NCI-H1105 treated with DMSO at 0.1 percent for 48 hours (cell line): Measurements from ENCODE around the gene PSEN2.
"Not testable (repeated sequence)": the region's sequence is repeated elsewhere in the genome, so short reads cannot be mapped to it uniquely, and the experiment has no call there.

Experiments
- DNase-seq: peaks from one replicate; lab custom pipeline; 2025; lab: John Stamatoyannopoulos, UW

PSEN2 gene

DNA sequence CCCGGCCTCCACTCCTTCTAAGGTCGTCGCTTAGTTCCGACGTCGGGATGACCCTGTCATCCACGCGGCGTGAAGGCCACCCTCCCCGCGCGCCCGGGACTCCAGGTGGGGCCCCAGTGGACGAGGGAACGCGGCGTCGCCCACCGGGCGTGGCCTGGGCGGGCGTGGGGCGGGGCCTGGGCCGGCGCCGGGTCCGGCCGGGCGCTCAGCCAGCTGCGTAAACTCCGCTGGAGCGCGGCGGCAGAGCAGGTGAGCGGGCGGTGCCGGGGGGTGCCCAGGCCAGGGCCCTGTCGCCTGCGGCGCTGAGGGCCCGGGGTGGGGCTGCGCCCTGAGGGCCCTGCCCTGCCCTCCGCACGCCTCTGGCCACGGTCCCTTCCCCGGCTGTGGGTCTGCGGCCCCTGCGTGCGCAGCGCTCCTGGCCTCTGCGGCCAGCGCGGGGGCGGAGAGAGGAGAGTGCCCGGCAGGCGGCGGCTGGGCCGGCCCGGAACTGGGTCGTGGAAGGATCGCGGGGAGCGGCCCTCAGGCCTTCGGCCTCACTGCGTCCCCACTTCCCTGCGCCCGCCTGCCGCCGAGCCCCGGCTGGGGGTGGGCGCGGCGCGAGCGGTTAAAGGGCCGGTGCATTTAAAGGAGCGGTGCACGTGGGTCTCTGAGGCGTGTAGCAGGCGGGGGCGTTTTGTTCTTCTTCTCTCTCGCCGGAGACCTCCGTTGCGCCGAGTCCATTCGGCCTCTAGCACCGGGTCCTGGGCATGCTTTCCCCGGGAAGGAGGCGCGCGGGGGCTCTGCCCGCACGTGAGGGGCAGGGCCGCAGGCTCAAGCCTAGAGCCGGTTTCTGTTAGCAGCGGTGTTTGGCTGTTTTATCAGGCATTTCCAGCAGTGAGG lies at the start of gene PSEN2:
PSEN2 (plus strand) TSS at position 216 of the 879 bp plus-strand sequence. CDS start 11,292 bp downstream, outside the sequence.
- peak; percentile 40 for DNase-seq

DNA sequence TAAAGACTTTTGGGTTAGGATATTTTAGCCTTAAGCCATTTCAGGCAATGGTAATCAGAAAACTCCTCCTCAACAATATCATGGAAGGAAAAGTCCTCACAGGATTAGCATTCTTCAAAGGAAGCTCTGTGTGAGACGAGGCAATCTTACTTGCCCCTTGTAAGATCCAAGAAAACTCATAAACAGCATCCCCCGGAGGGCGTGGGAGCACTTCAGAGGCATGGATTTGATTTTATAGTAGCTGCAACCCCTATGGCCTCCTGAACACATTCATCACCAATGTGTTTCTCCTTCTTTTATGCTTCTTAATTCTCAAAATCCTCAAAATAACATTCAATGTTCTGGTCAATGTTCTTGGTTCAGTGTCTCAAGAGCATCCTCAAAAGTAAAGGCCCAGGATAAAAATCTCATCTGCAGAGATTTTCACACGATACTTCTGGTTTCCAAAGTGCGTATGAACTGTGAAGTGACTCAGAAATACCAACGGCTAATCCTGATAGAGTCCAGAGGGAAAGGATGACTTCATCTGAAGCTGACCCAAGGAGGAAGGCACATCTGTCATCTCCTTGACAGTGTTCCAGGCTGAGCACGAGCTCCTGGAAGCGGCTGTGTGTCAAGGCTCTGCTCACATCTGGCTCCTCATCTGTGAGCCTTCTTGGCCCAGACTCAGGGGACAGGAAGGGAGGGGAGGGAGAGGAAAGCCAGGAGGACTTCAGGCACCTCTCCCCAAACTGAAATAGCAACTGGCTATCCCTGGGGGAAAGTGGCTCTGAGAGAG lies 49.3 kb upstream of the PSEN2 start:
- DNase-seq: no peak

DNA sequence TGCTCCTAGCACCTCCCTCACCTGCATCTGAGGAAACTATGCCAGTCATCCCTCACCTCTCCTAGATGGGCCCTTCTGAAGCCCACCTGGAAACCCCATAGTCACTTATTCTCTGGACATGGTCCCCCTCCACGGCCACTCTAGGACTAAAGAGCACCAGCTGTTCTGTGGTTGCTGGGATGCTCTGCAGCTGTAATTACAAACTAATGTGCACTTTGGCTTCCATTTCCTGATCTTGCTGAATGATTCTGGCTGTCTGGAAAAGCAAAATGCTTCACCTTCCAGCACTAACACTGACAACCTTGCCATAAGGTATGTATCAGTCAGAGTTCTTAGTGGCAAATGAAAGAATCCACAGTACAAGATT lies 48.7 kb upstream of the PSEN2 start:
- DNase-seq: no peak

DNA sequence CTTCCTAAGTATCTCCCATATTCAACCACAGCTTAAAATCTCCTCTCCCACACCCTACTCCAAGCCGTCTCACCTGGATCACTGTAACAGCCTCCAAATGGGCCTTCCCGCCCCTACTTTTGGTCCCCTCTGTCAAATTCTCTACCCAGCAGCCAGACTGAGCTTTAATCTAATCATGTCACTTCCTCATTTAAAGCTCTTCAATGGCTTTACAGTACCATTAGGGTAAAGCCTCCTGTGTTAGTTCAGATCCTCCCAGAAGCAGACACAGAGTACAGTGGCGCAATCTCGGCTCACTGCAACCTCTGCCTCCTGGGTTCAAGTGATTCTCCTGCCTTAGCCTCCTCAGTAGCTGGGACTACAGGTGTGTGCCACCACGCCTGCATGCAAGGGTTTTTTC lies 46.8 kb upstream of the PSEN2 start:
- DNase-seq: no peak

DNA sequence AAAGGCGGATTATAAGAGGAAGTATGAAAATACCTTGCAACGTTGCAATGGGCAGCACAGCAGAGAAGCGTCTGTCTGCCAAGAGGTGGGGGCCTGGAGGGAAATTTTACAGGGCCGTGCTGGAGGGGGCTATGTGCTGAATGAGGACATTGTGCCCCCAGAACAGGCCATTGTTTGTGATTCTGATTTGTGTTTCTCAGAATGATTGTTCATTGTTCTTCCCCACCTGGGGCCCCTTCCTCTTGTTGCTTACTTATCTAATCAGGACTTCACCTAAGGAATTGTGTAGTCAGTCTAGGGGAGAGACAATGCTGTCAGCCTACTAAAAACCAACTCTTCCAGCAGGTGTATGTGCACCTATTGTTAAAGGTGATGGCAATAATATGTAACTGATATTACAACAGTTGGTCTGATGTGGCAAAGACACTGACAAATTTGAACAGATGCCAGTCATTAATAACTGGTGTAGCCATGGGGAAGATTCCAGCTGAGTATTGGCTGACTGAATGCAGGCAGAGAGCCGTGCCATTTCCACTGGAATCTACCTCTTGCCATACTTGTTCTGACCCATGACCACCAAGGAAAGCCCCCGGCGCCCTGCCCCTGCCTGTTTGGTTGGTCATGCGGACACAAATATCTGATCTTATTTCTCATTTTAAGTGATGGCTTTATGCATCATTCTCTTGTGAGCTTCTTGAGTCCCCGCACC lies 45.2 kb upstream of the PSEN2 start:
- peak; percentile 3 for DNase-seq

DNA sequence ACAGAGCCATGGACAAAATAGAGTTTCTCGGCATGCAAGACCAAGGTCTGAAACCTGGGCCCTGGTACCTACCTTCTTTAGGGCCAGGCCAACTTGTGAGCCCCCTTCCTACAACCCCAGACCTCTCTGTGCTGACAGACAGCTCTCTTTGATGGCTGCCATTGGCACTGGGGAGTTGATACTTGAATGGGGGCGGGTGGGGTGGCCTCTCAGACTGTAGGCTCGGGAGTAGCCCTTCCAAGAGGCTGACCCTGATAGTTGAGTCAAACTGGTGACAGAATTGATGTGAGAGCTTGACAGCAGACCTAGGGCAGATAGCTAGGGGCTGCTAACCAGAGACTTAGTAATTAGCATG lies 44.7 kb upstream of the PSEN2 start:
- DNase-seq: no peak

DNA sequence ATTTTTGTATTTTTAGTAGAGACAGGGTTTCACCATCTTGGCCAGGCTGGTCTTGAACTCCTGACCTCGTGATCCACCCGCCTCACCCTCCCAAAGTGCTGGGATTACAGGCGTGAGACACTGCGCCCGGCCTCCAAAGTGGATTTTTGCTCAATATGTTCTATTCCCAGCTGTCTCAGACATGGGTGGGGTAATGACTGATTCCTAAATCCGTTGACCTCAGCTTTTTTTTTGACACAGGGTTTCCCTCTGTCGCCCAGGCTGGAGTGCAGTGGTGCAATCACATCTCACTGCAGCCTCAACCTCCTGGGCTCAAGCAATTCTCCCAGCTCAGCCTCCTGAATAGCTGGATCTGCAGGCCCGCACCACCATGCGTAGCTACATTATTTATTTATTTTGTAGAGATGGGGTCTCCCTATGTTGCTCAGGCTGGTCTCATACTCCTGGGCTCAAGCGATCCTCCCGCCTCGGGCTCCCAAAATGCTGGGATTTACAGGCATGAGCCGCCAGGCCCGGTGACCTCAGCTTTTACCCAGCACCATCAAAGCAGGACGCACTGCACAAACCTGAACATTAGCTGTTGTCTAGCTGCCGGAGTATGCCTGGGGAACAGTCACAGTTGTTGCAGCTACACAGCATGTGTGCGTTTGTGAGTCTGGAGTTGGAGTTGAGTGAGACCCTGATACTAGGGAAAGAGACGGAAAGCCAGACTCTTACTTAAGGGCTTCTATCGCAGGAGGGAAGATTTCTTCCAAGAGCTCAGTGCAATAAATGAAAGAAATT lies 43.7 kb upstream of the PSEN2 start:
- DNase-seq: no peak

DNA sequence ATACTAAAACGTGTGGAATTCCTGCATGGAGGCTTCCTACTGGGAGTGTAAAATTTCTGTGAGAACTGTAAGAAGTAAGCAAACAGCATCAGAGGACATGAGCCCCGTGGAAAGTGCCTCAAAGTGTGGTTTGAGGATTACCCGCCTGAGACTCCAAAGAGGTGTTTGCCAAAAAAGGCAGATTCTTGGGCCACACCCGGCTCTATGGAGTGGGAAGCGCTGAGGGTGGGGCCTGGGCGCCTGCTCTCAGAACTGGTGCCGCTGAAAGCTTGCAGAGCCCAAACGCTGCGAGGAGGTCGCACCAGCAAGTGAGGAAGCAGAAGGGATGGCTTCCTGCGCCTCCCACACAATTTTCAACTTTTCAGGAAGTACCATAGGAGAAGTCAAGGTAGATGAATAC lies 43.0 kb upstream of the PSEN2 start:
- no peak for DNase-seq

DNA sequence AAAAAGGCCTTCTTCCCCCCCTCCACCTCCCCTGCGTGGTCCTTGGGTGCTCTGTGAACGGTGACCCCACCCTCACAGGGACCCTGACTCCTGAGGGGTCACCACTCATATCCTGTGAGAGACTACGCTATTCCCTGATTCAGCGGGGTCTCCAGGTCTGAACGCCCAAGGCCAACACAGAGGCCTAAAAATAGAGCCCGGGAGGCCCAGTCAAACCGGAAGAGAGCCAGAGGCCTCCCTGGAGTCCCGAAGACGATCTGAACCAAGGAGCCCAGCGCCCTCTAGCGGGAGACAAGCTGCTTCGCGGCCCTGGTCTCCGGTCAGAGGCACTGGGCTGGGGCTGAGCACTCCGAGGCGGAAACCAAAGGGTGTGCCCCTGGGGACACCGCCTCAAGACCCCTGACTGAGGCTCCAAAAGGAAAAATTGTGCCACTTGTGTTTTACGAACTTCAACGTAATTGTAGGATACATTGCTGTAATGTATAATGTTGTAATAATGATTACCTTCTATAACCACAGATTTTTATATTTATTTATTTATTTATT lies 42.4 kb upstream of the PSEN2 start:
- DNase-seq: peak; percentile 72

DNA sequence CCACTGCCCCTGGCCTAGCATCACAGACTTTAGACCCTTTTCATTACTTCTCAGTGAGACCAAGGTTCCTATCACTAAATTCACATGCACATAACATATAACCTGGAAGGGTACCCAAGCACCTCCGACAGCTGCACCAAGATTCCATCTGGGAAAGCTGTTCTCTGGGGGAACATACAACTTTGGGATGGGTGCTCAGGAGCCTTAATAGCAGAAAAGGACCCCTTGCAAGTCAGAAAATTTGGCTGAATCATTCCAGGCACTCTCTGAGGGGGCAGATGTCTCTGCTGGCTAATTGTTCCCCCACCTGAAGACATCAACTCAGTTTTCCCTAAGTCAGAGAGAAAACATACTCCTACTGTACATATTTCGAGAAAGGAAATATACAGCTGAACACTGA lies 41.3 kb upstream of the PSEN2 start:
- no peak for DNase-seq

DNA sequence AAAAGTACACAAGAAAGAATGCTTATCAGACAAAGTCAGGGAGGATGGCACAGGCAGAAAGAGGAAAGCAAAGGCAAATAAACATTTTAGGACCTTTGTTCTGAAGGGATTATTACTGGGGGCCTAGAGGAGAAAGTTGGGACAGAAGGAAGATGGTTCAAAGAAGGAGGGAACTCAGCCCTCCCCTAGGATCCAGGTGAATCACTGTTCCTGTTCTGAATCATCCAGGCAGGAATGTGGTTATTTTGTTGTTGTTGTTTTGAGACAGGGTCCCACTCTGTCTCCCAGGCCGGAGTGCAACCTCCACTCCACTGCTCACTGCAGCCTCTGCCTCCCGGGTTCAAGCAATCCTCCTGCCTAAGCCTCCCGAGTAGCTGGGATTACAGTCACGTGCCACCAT lies 38.5 kb upstream of the PSEN2 start:
- DNase-seq: no peak

DNA sequence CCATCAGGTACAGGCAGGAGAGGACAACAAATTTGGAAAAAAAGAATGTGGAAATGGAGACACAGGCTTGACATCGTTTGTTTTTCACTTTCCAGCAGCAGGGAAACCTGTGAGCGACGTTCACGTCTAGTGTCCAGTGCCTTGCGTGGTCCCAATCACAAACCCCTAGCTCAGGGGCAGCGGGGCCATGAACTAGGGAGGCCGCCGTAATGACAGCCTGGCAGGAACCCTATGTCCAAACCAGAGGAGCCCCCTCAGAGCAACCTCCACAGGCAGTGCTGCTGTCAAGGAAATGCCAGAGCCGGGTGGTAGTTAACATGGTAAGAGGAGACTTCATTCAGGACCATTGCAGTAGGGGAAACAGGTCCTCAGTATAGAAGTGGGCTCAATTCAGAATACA lies 37.8 kb upstream of the PSEN2 start:
- DNase-seq: no peak

DNA sequence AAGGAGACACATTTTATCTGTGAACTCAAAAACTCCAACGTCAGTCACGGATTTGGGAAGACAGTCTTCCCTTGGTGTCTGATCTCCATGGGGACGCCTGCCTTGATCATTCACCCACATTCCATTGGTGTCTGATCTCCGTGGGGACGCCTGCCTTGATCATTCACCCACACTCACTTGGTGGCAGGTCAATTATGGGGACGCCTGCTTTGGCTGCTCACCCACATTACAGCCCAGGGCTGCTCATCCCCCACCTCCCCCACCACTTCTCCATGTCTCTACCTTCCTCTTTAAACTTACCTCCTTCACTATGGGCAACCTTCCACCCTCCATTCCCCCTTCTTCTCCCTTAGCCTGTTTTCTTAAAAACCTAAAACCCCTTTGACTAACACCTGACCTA lies 36.2 kb upstream of the PSEN2 start:
- DNase-seq: not testable (repeated sequence)

DNA sequence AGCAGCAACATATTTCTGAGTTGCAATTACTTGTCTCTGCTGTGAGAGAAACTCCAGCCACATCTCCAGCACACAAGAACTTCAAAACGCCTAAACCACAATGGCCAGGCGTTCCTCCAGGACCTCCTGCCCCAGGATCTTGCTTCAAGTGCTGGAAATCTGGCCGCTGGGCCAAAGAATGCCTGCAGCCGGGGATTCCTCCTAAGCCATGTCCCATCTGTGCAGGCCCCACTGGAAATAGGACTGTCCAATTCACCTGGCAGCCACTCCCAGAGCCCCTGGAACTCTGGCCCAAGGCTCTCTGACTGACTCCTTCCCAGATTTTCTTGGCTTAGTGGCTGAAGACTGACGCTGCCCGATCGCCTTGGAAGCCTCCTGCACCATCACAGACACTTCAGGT lies 35.0 kb upstream of the PSEN2 start:
- not testable (repeated sequence) for DNase-seq

DNA sequence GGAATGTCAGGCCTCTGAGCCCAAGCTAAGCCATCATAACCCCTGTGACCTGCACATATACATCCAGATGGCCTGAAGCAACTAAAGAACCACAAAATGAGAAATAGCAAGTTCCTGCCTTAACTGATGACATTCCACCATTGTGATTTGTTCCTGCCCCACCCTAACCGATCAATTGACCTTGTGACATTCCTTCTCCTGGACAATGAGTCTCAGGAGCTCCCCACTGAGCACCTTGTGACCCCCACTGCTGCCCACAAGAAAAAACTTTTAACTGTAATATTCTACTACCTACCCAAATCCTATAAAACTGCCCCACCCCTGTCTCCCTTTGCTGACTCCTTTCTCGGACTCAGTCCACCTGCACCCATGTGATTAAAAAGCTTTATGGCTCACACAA lies 32.5 kb upstream of the PSEN2 start:
- DNase-seq: not testable (repeated sequence)

DNA sequence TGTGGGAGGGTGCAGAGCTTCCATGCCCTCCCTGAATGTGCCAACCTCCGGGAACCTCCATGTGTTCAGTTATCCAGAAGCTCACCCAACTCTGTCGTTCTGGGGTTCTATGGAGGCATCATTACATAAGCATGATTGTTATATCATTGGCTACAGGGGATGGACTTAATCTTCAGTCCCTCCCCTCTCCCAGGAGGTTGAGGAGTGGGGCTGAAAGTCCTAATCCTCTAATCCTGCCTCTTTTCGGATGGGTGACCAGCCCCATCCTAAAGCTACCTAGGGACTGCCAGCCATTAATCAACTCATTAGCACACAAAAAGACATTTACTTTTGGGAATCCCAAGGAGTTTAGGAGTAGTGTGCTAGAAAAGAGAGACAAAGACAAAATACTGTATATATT lies 32.0 kb upstream of the PSEN2 start:
- no peak for DNase-seq

DNA sequence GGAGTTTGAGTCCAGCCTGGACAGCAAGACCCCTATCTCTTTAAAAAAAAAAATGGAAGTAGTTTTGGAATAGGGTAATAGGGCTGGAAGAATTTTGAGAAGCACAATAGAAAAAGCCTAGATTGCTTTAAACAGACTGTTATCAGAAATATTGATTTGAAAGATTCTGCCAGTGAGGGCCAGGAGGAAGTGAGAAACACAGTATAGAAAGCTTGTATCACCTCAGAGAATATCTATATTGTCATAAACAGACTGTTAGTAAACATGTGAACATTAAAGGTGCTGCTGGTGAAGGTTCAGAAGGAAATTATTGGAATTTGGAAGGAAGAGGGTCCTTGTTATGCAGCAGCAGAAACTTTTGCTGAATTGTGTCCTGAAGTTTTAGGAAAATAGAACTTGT lies 24.8 kb upstream of the PSEN2 start:
- DNase-seq: no peak

DNA sequence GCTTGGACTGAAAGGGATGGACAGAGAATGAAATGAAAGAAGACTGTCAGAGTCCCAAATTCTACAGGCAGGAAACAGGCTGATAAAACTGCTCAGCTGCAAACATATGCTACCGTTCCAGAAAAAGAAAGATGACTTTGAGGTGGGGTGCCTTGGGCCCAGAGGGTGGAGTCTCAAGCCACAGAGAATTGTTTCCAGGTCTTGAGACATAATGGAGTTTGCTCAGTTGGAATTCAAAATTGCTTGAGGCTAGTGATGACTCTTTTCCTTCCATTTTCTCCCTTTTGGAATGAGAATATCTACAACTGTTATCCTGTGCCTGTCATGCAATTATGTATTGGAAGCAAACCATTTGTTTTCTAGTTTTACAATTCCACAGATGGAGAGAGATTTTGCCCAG lies 23.6 kb upstream of the PSEN2 start:
- DNase-seq: no peak

DNA sequence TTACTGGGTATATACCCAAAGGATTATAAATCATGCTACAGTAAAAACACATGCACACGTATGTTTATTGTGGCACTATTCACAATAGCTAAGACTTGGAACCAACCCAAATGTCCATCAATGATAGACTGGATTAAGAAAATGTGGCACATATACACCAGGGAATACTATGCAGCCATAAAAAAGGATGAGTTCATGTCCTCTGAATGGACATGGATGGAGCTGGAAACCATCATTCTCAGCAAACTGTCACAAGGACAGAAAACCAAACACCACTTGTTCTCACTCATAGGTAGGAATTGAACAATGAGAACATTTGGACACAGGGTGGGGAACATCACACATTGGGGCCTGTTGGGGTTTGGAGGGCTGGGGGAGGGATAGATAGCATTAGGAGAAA lies 15.9 kb upstream of the PSEN2 start:
- not testable (repeated sequence) for DNase-seq

DNA sequence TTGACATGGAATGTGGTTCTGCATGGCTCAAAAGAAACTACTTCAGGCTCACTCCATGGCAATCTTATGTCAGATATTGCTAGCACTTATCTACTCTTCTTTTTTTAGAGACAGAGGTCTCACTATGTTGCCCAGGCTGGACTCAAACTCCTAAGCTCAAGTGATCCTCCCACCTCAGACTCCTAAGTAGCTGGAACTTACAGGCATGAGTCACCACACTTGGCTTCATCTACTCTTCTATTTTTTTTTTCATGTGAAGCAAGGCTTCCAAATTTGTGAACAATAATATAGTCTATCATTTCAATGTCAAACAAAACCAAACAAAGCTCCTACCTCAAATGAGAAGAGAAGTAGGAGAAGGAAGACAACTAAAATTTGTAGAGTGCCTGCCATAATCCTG lies 7.5 kb upstream of the PSEN2 start:
- DNase-seq: no peak

DNA sequence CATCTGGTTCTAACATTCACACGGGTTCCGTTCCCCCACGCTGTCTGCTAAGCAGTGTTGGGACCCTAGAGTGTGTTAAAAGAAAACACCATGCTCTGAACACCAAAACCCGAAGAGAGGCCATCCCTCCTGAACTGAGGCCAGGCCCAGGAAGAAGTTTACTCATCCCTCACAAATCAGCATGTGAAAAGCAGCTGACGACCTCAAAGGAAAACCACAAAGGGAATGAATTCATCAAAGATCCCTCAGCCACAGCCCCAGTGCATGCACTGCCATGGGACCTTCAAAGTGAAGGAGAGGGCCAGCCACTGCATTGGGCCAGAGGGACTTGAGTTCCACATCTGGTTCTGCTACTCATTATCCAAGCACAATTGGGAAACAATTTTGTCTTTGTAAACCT lies 7.0 kb upstream of the PSEN2 start:
- DNase-seq: no peak

DNA sequence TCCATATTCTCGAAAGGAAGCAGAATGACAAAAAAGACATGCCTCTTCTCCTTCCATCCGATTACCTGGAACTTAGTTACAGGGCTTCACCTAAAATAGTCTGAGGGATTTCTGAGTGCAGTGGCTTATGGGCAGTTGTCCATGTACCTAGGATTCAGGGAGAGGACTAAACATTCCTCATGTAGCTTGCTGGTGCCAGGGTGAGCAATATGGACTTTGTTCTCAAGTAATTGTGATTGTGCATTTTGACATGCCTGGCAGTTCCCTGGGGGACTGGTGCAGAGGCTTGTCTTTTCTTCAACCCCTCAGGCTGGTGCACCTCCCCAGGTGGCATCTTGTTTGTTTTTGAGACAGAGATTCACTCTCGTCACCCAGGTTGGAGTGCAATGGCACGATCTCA lies 6.1 kb upstream of the PSEN2 start:
- no peak for DNase-seq
